ENCODE data around the gene SYNE3. TPM values are rescaled to one million over a fixed set of nuclear protein-coding genes. Genes with fewer than 3 reads are reported as not detected.

The SYNE3 gene
- total and polyA plus RNA-seq, 2 of the 8 experiments (the other 6 are each of a cell fraction or from before 2014, with no cell fraction given) = under 0.01 TPM; not detected in 1

DNA sequence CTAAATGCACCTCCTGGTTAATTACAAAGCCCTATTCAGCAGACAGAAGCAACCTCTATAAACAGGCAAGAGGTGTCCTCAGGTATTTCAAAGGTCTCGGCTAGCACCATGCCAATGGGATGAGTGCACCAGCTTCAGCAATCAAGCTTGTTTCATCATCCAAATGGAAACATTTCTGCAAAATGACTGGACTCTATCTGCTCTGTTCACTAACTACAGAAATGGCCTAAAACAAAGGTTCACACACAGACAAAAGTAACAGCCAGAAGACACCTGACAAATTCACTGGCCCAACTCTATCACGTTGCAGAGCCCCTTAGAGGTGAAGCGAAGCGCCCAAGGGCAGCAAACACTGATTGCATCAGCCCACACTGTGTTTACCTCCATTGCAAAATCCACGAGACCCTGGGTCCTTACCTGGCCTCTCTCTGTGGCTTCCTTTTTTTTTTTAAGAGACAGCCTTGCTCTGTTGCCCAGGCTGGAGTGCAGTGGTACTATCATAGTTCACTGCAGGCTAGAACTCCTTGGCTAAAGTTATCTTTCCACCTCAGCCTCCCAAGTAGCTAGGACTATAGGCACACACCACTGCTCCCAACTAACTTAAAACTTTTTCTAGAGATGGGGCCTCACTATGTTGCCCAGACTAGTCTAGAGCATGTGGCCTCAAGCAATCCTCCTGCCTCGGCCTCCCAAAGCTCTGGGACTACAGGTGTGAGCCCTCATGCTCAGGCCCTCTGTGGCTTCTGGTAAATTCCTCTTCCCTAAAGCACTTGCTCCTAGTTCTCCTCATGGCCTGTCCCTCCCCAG lies 8.5 kb upstream of the SYNE3 start (continued):
- TF ChIP-seq RFX5 (IDR thresholded peaks at IDR 0.05; ENCODE audit: borderline replicate concordance, low read depth, low read length) (no peak), POLR2AphosphoS5 (IDR thresholded peaks at IDR 0.05; ENCODE audit: low read depth, low read length) (no peak), CBX8 (IDR thresholded peaks at IDR 0.05; ENCODE audit: borderline replicate concordance, low read depth, low read length) (no peak), CEBPB (IDR thresholded peaks at IDR 0.05; ENCODE audit: low read depth, low read length) (no peak; the same call in 1 of the 2 replicates)
- TF ChIP-seq, protein P1, sequence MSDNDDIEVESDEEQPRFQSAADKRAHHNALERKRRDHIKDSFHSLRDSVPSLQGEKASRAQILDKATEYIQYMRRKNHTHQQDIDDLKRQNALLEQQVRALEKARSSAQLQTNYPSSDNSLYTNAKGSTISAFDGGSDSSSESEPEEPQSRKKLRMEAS (IDR thresholded peaks at IDR 0.05) = no peak

All from H1 (cell line).